Gastroesophageal sphincter (tissue), 4 donors: ENCODE results near the gene SYNE1. TPM values are rescaled to one million over a fixed set of nuclear protein-coding genes. Genes with fewer than 3 reads are reported as not detected.
A peak's percentile ranks its signal among the peaks of the same experiment; 100 is the strongest.

ENCODE experiments used
- ATAC-seq: fragments of 150-250 bp; one replicate; pipeline ENCODE4 v1.9.1; 2016; ENCODE audit warnings: mild to moderate bottlenecking, moderate library complexity
- H3K27ac ChIP-seq, 4 donors: fragments of 200-600 bp; sonication (generic) in 3 of 4; 1 replicate in 3 of 4; 2 replicates in 1 of 4; pipeline ENCODE4 v1.5.1; 2016 to 2019
- H3K27me3 ChIP-seq: fragments of 200-600 bp; sonication (generic); one replicate; pipeline ENCODE4 v1.5.1; 2019
- H3K36me3 ChIP-seq, 2 donors: fragments of 200-600 bp; sonication (generic); one replicate each; pipeline ENCODE4 v1.5.1; 2019; ENCODE audit warnings: control low read depth in 1 of 2
- H3K4me1 ChIP-seq, 3 donors: fragments of 200-600 bp; sonication (generic); 1 replicate in 2 of 3; 2 replicates in 1 of 3; pipeline ENCODE4 v1.5.1; 2016 to 2019; ENCODE audit warnings: control low read depth in 2 of 3
- H3K4me3 ChIP-seq, 2 donors: fragments of 200-600 bp; sonication (generic); one replicate each; pipeline ENCODE4 v1.5.1; 2019; ENCODE audit warnings: mild to moderate bottlenecking in 1 of 2, moderate library complexity in 1 of 2
- H3K9me3 ChIP-seq, 3 donors: fragments of 200-600 bp; sonication (generic); one replicate each; pipeline ENCODE4 v1.5.1; 2017 to 2019; ENCODE audit warnings: control low read depth in 2 of 3
- CTCF ChIP-seq, 4 experiments: fragments of 200-600 bp in 2 of 4; fragments of 450-650 bp in 2 of 4; sonication (generic) in 1 of 4; IDR thresholded peaks; one replicate each; pipeline ENCODE4 v1.5.1; 2017 to 2019; ENCODE audit warnings: antibody characterized with exemption in 4 of 4, mild to moderate bottlenecking in 2 of 4, moderate library complexity in 2 of 4
- EP300 ChIP-seq: sonication (generic); formaldehyde crosslinking; IDR thresholded peaks from one replicate; pipeline ENCODE4 v1.6.1; 2017; ENCODE audit warnings: antibody characterized with exemption, mild to moderate bottlenecking
- POLR2A ChIP-seq, 2 donors: fragments of 450-650 bp; IDR thresholded peaks; one replicate each; pipeline ENCODE4 v1.6.1; 2017; ENCODE audit warnings: antibody characterized with exemption in 2 of 2, mild to moderate bottlenecking in 2 of 2, moderate library complexity in 1 of 2
- POLR2AphosphoS5 ChIP-seq: sonication (generic); formaldehyde crosslinking; IDR thresholded peaks from one replicate; pipeline ENCODE4 v1.6.1; 2017; ENCODE audit warnings: antibody characterized with exemption
- WGBS, 2 donors: methylation state at CpG; one replicate each; pipeline ENCODE4 v1.1.5; 2018; ENCODE audit warnings: low coverage in 1 of 2; 5-methylcytosine and 5-hydroxymethylcytosine counted together
- total RNA-seq, 4 donors: library from RNA; depleted of rRNA; stranded (reverse); fragments of >200 nt; gene quantifications; one replicate each; pipeline ENCODE4 v1.1.0, GENCODE V29; 2016

The SYNE1 gene
- total RNA-seq, 4 donors from 2014 or later: 160 to 268 (median 215) TPM

- H3K27ac ChIP-seq: peak overlapping the region; percentile 56 to 68 (median 63)
- H3K36me3 ChIP-seq: peaks cover 6 to 56% of the 10 kb centered on the region in 2 donors
- WGBS, 2 donors: 22 to 36% methylated on average over 7 of the region's 7 CpGs
- no peaks in the 10 kb centered on the region for H3K27me3 ChIP-seq
- peak; percentile 83 for ATAC-seq
- no peak overlapping the region for H3K4me3 ChIP-seq
- TF ChIP-seq EP300: no peak
- peaks cover 0 to 18% (median 0%) of the 10 kb centered on the region in 3 donors for H3K9me3 ChIP-seq
- peaks cover 0 to 36% (median 6%) of the 10 kb centered on the region in 3 donors for H3K4me1 ChIP-seq
These were observed 411.8 kb downstream of the SYNE1 start for GRCh38 chr6:152225241-152225934.

- H3K27me3 ChIP-seq: no peaks in the 10 kb centered on the region
- H3K4me1 ChIP-seq: peaks cover 0 to 35% (median 6%) of the 10 kb centered on the region in 3 donors
- ATAC-seq: no peak
- no peak overlapping the region for H3K4me3 ChIP-seq
- peaks cover 8 to 59% of the 10 kb centered on the region in 2 donors for H3K36me3 ChIP-seq
- H3K9me3 ChIP-seq: peaks cover 0 to 18% (median 0%) of the 10 kb centered on the region in 3 donors
- TF ChIP-seq CTCF (IDR thresholded peaks at IDR 0.05) (no peak), POLR2A (IDR thresholded peaks at IDR 0.05) (no peak), POLR2AphosphoS5 (no peak), EP300 (no peak)
- 73 to 100% methylated on average over 2 of the region's 3 CpGs for WGBS, 2 donors
- H3K27ac ChIP-seq: peak overlapping the region in 2 of 4 donors; percentile 1 to 32
These were observed 413.5 kb downstream of the SYNE1 start for GRCh38 chr6:152223636-152224035.

- no peak overlapping the region for H3K27ac ChIP-seq
- peaks cover 8 to 75% of the 10 kb centered on the region in 2 donors for H3K36me3 ChIP-seq
- no peak for ATAC-seq
- 93 to 95% methylated on average over 3 to 4 of the region's 4 CpGs for WGBS, 2 donors
- TF ChIP-seq EP300 (no peak), CTCF (IDR thresholded peaks at IDR 0.05) (no peak), POLR2AphosphoS5 (no peak)
- peaks cover 0 to 21% (median 6%) of the 10 kb centered on the region in 3 donors for H3K4me1 ChIP-seq
- peaks cover 0 to 18% (median 0%) of the 10 kb centered on the region in 3 donors for H3K9me3 ChIP-seq
- no peaks in the 10 kb centered on the region for H3K27me3 ChIP-seq
- H3K4me3 ChIP-seq: no peak overlapping the region
These were observed 415.1 kb downstream of the SYNE1 start for GRCh38 chr6:152221806-152222628.

GRCh38 chr6:152220786-152221185 is 416.4 kb downstream of the SYNE1 start:
- peaks cover 0 to 18% (median 0%) of the 10 kb centered on the region in 3 donors for H3K9me3 ChIP-seq
- TF ChIP-seq CTCF (IDR thresholded peaks at IDR 0.05) (no peak), EP300 (no peak), POLR2A (IDR thresholded peaks at IDR 0.05) (no peak), POLR2AphosphoS5 (no peak)
- H3K27ac ChIP-seq: peak overlapping the region in 3 of 4 donors; percentile 9 to 29 (median 23)
- 49 to 50% methylated on average over 4 of the region's 4 CpGs for WGBS, 2 donors
- H3K36me3 ChIP-seq: peaks cover 8 to 88% of the 10 kb centered on the region in 2 donors
- H3K27me3 ChIP-seq: no peaks in the 10 kb centered on the region
- peaks cover 0 to 9% (median 5%) of the 10 kb centered on the region in 3 donors for H3K4me1 ChIP-seq
- ATAC-seq: no peak
- no peak overlapping the region for H3K4me3 ChIP-seq

- WGBS, 2 donors: 97 to 100% methylated on average over 1 to 3 of the region's 3 CpGs
- ATAC-seq: no peak
- Histone ChIP-seq H3K4me1 (no peaks in the 10 kb centered on the region), H3K27me3 (no peaks in the 10 kb centered on the region), H3K4me3 (no peak overlapping the region), H3K9me3 (peaks cover 0 to 18% (median 0%) of the 10 kb centered on the region in 3 donors), H3K27ac (no peak overlapping the region), H3K36me3 (peaks cover 11 to 98% of the 10 kb centered on the region in 2 donors)
- no peak for TF ChIP-seq POLR2AphosphoS5
These were observed 418.3 kb downstream of the SYNE1 start for GRCh38 chr6:152218887-152219286.
